Stimulated activated CD8-positive, alpha-beta memory T cell treated with anti-CD3 and anti-CD28 coated beads, Interleukin-2, amount 100 ng/mL, for 1 hour (primary cell): ENCODE results near the gene C12orf76.
"Not testable (repeated sequence)": the region's sequence is repeated elsewhere in the genome, so short reads cannot be mapped to it uniquely, and the experiment has no call there.

ENCODE experiments used
- DNase-seq, 2 donors: peaks; one replicate each; pipeline ENCODE4 v3.0.0-alpha.2; 2020; ENCODE audit warnings: low read depth in 2 of 2

The C12orf76 gene

GRCh38 chr12:110048242-110049027 is at the start of gene C12orf76:
Gene C12orf76, minus strand, starts transcription at chr12:110048522. Its CDS starts 27 bp downstream, at chr12:110048495.
- peak; percentile 80 to 82 for DNase-seq

- DNase-seq = no peak
These were observed 45.4 kb upstream of the C12orf76 start for GRCh38 chr12:110093631-110094311.

GRCh38 chr12:110091136-110091711 is 42.9 kb upstream of the C12orf76 start:
- DNase-seq = no peak

GRCh38 chr12:110090266-110091135 is 42.2 kb upstream of the C12orf76 start:
- no peak for DNase-seq

- DNase-seq = no peak
These were observed 40.6 kb upstream of the C12orf76 start for GRCh38 chr12:110088936-110089335.

- not testable (repeated sequence) for DNase-seq
These were observed 39.9 kb upstream of the C12orf76 start for GRCh38 chr12:110088216-110088615.

GRCh38 chr12:110084314-110085015 is 36.1 kb upstream of the C12orf76 start:
- DNase-seq = no peak

- DNase-seq = no peak
These were observed 32.1 kb upstream of the C12orf76 start for GRCh38 chr12:110080410-110080809.

- peak; percentile 33 to 54 for DNase-seq
These were observed 31.4 kb upstream of the C12orf76 start for GRCh38 chr12:110079477-110080400.

- no peak for DNase-seq
These were observed 29.5 kb upstream of the C12orf76 start for GRCh38 chr12:110077800-110078199.

- no peak for DNase-seq
These were observed 27.6 kb upstream of the C12orf76 start for GRCh38 chr12:110075880-110076279.

GRCh38 chr12:110074089-110074488 is 25.8 kb upstream of the C12orf76 start:
- no peak for DNase-seq

- DNase-seq = no peak
These were observed 24.9 kb upstream of the C12orf76 start for GRCh38 chr12:110073049-110073831.

GRCh38 chr12:110072636-110073035 is 24.3 kb upstream of the C12orf76 start:
- not testable (repeated sequence) for DNase-seq

GRCh38 chr12:110071967-110072366 is 23.6 kb upstream of the C12orf76 start:
- DNase-seq = no peak

GRCh38 chr12:110071504-110071903 is 23.2 kb upstream of the C12orf76 start:
- DNase-seq = no peak

- no peak for DNase-seq
These were observed 20.3 kb upstream of the C12orf76 start for GRCh38 chr12:110068654-110069053.

GRCh38 chr12:110068115-110068514 is 19.8 kb upstream of the C12orf76 start:
- DNase-seq = not testable (repeated sequence)

- no peak for DNase-seq
These were observed 19.2 kb upstream of the C12orf76 start for GRCh38 chr12:110067531-110067930.
